ENCODE results near the gene EHD1. TPM values are rescaled to one million over a fixed set of nuclear protein-coding genes. Genes with fewer than 3 reads are reported as not detected.
A peak's percentile ranks its signal among the peaks of the same experiment; 100 is the strongest.

EHD1 gene
- total and polyA plus RNA-seq, 2 of the 4 experiments (the other 2 are of a cell fraction) = 107 to 209 TPM

- no peak for TF ChIP-seq USF2 (IDR thresholded peaks at IDR 0.05; ENCODE audit: low read depth, low read length)
Observed at GRCh38 chr11:64868904-64869570, 9.4 kb downstream of the EHD1 start (continued).

DNA sequence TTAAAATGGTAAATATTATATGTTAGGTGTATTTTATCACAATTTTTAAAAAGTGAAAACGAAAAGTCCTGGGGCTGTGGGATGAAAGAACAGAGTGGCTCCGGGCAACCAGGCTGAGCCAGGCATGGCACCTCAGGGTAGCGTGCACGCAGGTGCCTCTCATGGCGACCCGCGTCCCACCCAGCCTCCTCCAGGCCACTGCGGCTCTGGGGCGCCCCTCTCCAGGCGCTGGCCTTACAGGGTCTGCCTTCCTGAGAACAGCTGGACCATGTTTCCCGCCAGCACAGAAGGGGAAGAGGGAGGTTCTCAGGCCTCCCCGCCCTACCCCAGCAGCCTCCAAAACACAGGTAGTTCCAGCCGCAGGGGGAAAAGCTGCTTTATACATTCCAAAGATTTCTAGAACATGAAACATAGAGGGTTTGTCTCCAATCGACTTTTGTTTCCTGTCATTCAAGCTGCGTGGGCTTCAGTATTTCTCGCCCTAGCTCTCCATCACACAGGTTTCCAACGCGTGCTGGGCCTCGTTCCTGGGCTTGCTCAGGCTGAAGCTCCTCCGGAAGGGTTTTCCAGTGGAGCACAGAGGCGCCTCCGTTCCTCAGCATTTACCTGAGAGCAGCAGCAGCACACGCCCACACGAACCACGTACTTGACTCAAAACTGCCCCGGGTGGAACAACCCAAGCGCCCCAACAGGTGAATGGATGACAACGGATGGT, 10.5 kb downstream of the EHD1 start:
- H3K4me1 ChIP-seq (ENCODE audit: control insufficient read depth, insufficient read depth, low read length) = peaks cover 61% of the 10 kb centered on the region
- no peaks in the 10 kb centered on the region for H3K27me3 ChIP-seq (ENCODE audit: control insufficient read depth, insufficient read depth, low read length)
- H3K4me3 ChIP-seq (ENCODE audit: insufficient read depth, low read depth, low read length) = no peak overlapping the region
- H3K27ac ChIP-seq (ENCODE audit: insufficient read depth, low read length) = peak overlapping the region; percentile 60; the same call in 1 of the 2 replicates
- peaks cover 87% of the 10 kb centered on the region for H4K20me1 ChIP-seq (ENCODE audit: insufficient read depth, low read length)
- no TSS peak for BruUV-seq (replicated peaks)
- TF ChIP-seq RCOR1 (IDR thresholded peaks at IDR 0.05; ENCODE audit: insufficient replicate concordance, low read length) (no peak), NFE2L2 (IDR thresholded peaks at IDR 0.05; ENCODE audit: low read depth, low read length) (no peak), RAD21 (IDR thresholded peaks at IDR 0.05; ENCODE audit: low read length) (no peak), MAFK (IDR thresholded peaks at IDR 0.05; ENCODE audit: low read depth, low read length) (no peak), BHLHE40 (IDR thresholded peaks at IDR 0.05; ENCODE audit: low read depth, low read length) (no peak), RFX5 (IDR thresholded peaks at IDR 0.05; ENCODE audit: low read depth, low read length) (no peak), SMC3 (IDR thresholded peaks at IDR 0.05; ENCODE audit: low read depth, low read length) (no peak), CTCF (conservative IDR thresholded peaks at IDR 0.05; ENCODE audit: low read depth, low read length) (no peak), MXI1 (IDR thresholded peaks at IDR 0.05; ENCODE audit: borderline replicate concordance, low read depth, low read length) (no peak), CEBPB (IDR thresholded peaks at IDR 0.05; ENCODE audit: low read depth, low read length) (no peak)
- peak overlapping the region; percentile 7 for H2AK9ac ChIP-seq (replicated peaks; ENCODE audit: low read depth, low read length, poor library complexity)
- WGBS, 2 experiments (ENCODE audit: extremely low coverage in 2 of 2, insufficient read length in 1 of 2) = 76% methylated on average over 17 of the region's 28 CpGs; no CpG with 5 or more reads in 1 of the 2 experiments
- H3K9me1 ChIP-seq (ENCODE audit: insufficient read depth, low read length) = peaks cover 47% of the 10 kb centered on the region
- H2BK120ac ChIP-seq (ENCODE audit: low read depth, low read length) = peak overlapping the region; percentile 58
- DNase-seq (no peak), ATAC-seq (ENCODE audit: low read depth) (no peak)
- H2BK20ac ChIP-seq (ENCODE audit: low read depth, low read length) = peak overlapping the region; percentile 58; the same call in 1 of the 2 replicates
- peak overlapping the region; percentile 7 for H2BK5ac ChIP-seq (ENCODE audit: low read depth, low read length, poor library complexity, severe bottlenecking)
- H3K4ac ChIP-seq (ENCODE audit: low read depth, low read length) = peak overlapping the region; percentile 47
- ChIA-PET POLR2A (ENCODE audit: unreplicated experiment) (interaction anchor here (1.1 kb wide), 1 partner anchor 9 kb away, joined by 3 read pairs; no protein-coding TSS in a partner anchor), CTCF (interaction anchor here (1.6 kb wide), 1 partner anchor 18 kb away, joined by 4 read pairs; no protein-coding TSS in a partner anchor)
- peak overlapping the region; percentile 58; the same call in 1 of the 3 replicates for H2BK15ac ChIP-seq (ENCODE audit: low read depth, low read length)
- no peaks in the 10 kb centered on the region for H3K9me3 ChIP-seq (ENCODE audit: control insufficient read depth, insufficient read depth, low read length)
- in situ Hi-C loops (cut with MboI; ENCODE audit: low sequenced_read_pairs) = no loop called here
- peak overlapping the region; percentile 14; the same call in 1 of the 2 replicates for H3K14ac ChIP-seq (replicated peaks; ENCODE audit: low read depth, low read length)
- intact Hi-C loops (cut with micrococcal nuclease) = no loop called here
- H3K36me3 ChIP-seq (ENCODE audit: control insufficient read depth, insufficient read depth, low read length) = peaks cover 23% of the 10 kb centered on the region
- H4K5ac ChIP-seq (ENCODE audit: low read depth, low read length) = no peak overlapping the region
- peak overlapping the region in 1 of 2 experiments; percentile 16; a peak in 1 of 4 replicates for H4K8ac ChIP-seq (ENCODE audit: low read depth in 2 of 2, low read length in 2 of 2)
- no peak overlapping the region for H3K9ac ChIP-seq (ENCODE audit: low read depth, low read length)
- no peak overlapping the region for H3K4me2 ChIP-seq (ENCODE audit: low read depth, low read length)
- H3K56ac ChIP-seq (ENCODE audit: extremely low read depth, insufficient read depth, low read length) = no peak overlapping the region
- no peak overlapping the region for H3K18ac ChIP-seq (ENCODE audit: low read depth, low read length)
- peak overlapping the region; percentile 85 for H2AK5ac ChIP-seq (ENCODE audit: low read depth, low read length)
- no peak overlapping the region for H2AFZ ChIP-seq (replicated peaks; ENCODE audit: low read length, poor library complexity)
- peak overlapping the region; percentile 37; the same call in 1 of the 2 replicates for H4K91ac ChIP-seq (ENCODE audit: insufficient read depth, low read depth, low read length)
- peaks cover 17 to 80% of the 10 kb centered on the region in 2 experiments; a peak in 3 of 4 replicates for H3K79me1 ChIP-seq (ENCODE audit: low read depth in 1 of 2, low read length in 2 of 2)
- peak overlapping the region; percentile 4; the same call in 1 of the 2 replicates for H3K23ac ChIP-seq (ENCODE audit: low read depth, low read length)
- dilution Hi-C loops (cut with HindIII; ENCODE audit: low sequenced_read_pairs, unreplicated experiment) = no loop called here

Measured in IMR-90 (cell line).